Vagina (tissue), 2 donors: ENCODE data around the gene FBLN1.

Experiments
- CTCF ChIP-seq, 3 experiments: fragments of 450-650 bp in 2 of 3; fragments of 200-600 bp in 1 of 3; sonication (generic) in 1 of 3; IDR thresholded peaks; one replicate each; pipeline ENCODE4 v1.5.1; 2017 to 2019; ENCODE audit warnings: antibody characterized with exemption in 3 of 3, mild to moderate bottlenecking in 2 of 3, moderate library complexity in 2 of 3
- POLR2A ChIP-seq, 2 donors: fragments of 450-650 bp; IDR thresholded peaks; one replicate each; pipeline ENCODE4 v1.6.1; 2017; ENCODE audit warnings: antibody characterized with exemption in 2 of 2, mild to moderate bottlenecking in 2 of 2, moderate library complexity in 2 of 2
- POLR2AphosphoS5 ChIP-seq, 2 donors: sonication (generic); formaldehyde crosslinking; IDR thresholded peaks; one replicate each; pipeline ENCODE4 v1.9.0; 2017; ENCODE audit warnings: antibody characterized with exemption in 2 of 2, mild to moderate bottlenecking in 2 of 2, low read depth in 1 of 2; ENCODE audit not compliant: insufficient read depth in 1 of 2

- TF ChIP-seq POLR2AphosphoS5 (IDR thresholded peaks at IDR 0.05; ENCODE audit: insufficient read depth in 1 of 2, low read depth in 1 of 2) (no peak), POLR2A (IDR thresholded peaks at IDR 0.05) (no peak), CTCF (IDR thresholded peaks at IDR 0.05) (no peak)
Measured at GRCh38 chr22:45554861-45555260, 52.2 kb downstream of the FBLN1 start.
